Measurements from ENCODE around the gene NDOR1.
"Not testable (repeated sequence)": the region's sequence is repeated elsewhere in the genome, so short reads cannot be mapped to it uniquely, and the experiment has no call there.

NDOR1 gene

GRCh38 chr9:137242269-137243203 lies 37.0 kb downstream of the NDOR1 start:
- Mint-ChIP-seq H3K27me3 (ENCODE audit: low read depth) (no peaks in the 10 kb centered on the region), H3K9me3 (no peaks in the 10 kb centered on the region), H3K36me3 (ENCODE audit: low read depth) (peaks cover 19% of the 10 kb centered on the region), H3K27ac (peak overlapping the region; percentile 13 to 90 (median 74)), H3K4me3 (peak overlapping the region; percentile 89 to 96 (median 93)), H3K4me1 (peaks cover 34% of the 10 kb centered on the region)
- no peak for TF ChIP-seq CTCF (IDR thresholded peaks at IDR 0.05; ENCODE audit: unreplicated experiment in 3 of 3)

GRCh38 chr9:137243266-137243625 lies 37.7 kb downstream of the NDOR1 start:
- H3K27ac Mint-ChIP-seq: peak overlapping the region in 1 of 3 experiments; percentile 65
- peaks cover 19% of the 10 kb centered on the region for H3K36me3 Mint-ChIP-seq (ENCODE audit: low read depth)
- peaks cover 31% of the 10 kb centered on the region for H3K4me1 Mint-ChIP-seq
- peak overlapping the region; percentile 89 to 96 (median 93) for H3K4me3 Mint-ChIP-seq
- not testable (repeated sequence) for H3K9me3 Mint-ChIP-seq; H3K27me3 Mint-ChIP-seq (ENCODE audit: low read depth)

GRCh38 chr9:137243626-137244485 lies 38.4 kb downstream of the NDOR1 start:
- Mint-ChIP-seq H3K36me3 (ENCODE audit: low read depth) (peaks cover 19% of the 10 kb centered on the region), H3K9me3 (no peaks in the 10 kb centered on the region), H3K27ac (peak overlapping the region in 2 of 3 experiments; percentile 61 to 65), H3K27me3 (ENCODE audit: low read depth) (no peaks in the 10 kb centered on the region), H3K4me3 (peak overlapping the region; percentile 89 to 96 (median 93)), H3K4me1 (peaks cover 27% of the 10 kb centered on the region)
- TF ChIP-seq CTCF (IDR thresholded peaks at IDR 0.05; ENCODE audit: unreplicated experiment in 3 of 3): no peak

- H3K4me1 Mint-ChIP-seq: peaks cover 24% of the 10 kb centered on the region
- TF ChIP-seq CTCF (IDR thresholded peaks at IDR 0.05; ENCODE audit: unreplicated experiment in 3 of 3): no peak
- peak overlapping the region in 2 of 3 experiments; percentile 17 to 89 for H3K4me3 Mint-ChIP-seq
- H3K36me3 Mint-ChIP-seq (ENCODE audit: low read depth): peaks cover 19% of the 10 kb centered on the region
- H3K27ac Mint-ChIP-seq: peak overlapping the region in 1 of 3 experiments; percentile 61
- no peaks in the 10 kb centered on the region for H3K27me3 Mint-ChIP-seq (ENCODE audit: low read depth)
- no peaks in the 10 kb centered on the region for H3K9me3 Mint-ChIP-seq
These were observed 39.3 kb downstream of the NDOR1 start for GRCh38 chr9:137244486-137245449.

- Mint-ChIP-seq H3K9me3 (no peaks in the 10 kb centered on the region), H3K27me3 (ENCODE audit: low read depth) (no peaks in the 10 kb centered on the region), H3K27ac (no peak overlapping the region), H3K36me3 (ENCODE audit: low read depth) (peaks cover 19% of the 10 kb centered on the region), H3K4me3 (peak overlapping the region in 2 of 3 experiments; percentile 10 to 19), H3K4me1 (peaks cover 24% of the 10 kb centered on the region)
- no peak for TF ChIP-seq CTCF (IDR thresholded peaks at IDR 0.05; ENCODE audit: unreplicated experiment in 3 of 3)
These were observed 40.2 kb downstream of the NDOR1 start for GRCh38 chr9:137245450-137246421.
